KMS-11 (cell line): ENCODE results near the gene DCUN1D5.
"Not testable (repeated sequence)": the region's sequence is repeated elsewhere in the genome, so short reads cannot be mapped to it uniquely, and the experiment has no call there.

Experiments
- H2AFZ ChIP-seq: fragments of 200-600 bp; sonication (generic); 2 replicates; pipeline ENCODE4 v1.6.1; 2016; ENCODE audit warnings: antibody characterized with exemption, mixed run types, low read depth
- H3K27ac ChIP-seq: fragments of 200-600 bp; sonication (generic); 2 replicates; pipeline ENCODE4 v1.6.1; 2016; ENCODE audit warnings: mild to moderate bottlenecking, mixed run types
- H3K27me3 ChIP-seq: fragments of 200-600 bp; sonication (generic); 2 replicates; pipeline ENCODE4 v1.6.1; 2017; ENCODE audit warnings: mild to moderate bottlenecking, low read depth, mixed run types, moderate library complexity; ENCODE audit not compliant: insufficient read depth
- H3K36me3 ChIP-seq: fragments of 200-600 bp; sonication (generic); 2 replicates; pipeline ENCODE4 v1.6.1; 2017; ENCODE audit warnings: mild to moderate bottlenecking, mixed run types; ENCODE audit not compliant: insufficient read depth
- H3K4me1 ChIP-seq: fragments of 200-600 bp; sonication (generic); 2 replicates; pipeline ENCODE4 v1.6.1; 2016; ENCODE audit warnings: mild to moderate bottlenecking, low read depth, mixed run types; ENCODE audit not compliant: poor library complexity, severe bottlenecking
- H3K4me2 ChIP-seq: fragments of 200-600 bp; sonication (generic); 2 replicates; pipeline ENCODE4 v1.7.0; 2016; ENCODE audit warnings: mild to moderate bottlenecking, mixed run types
- H3K4me3 ChIP-seq: fragments of 200-600 bp; sonication (generic); IDR thresholded peaks from 2 replicates; pipeline ENCODE4 v1.6.1; 2017; ENCODE audit warnings: low read depth, low read length, mixed read lengths; ENCODE audit not compliant: insufficient read depth
- H3K79me2 ChIP-seq: fragments of 200-600 bp; sonication (generic); 2 replicates; pipeline ENCODE4 v1.6.1; 2016; ENCODE audit warnings: low read depth, mixed run types; ENCODE audit not compliant: insufficient read depth
- H3K9ac ChIP-seq: fragments of 200-600 bp; sonication (generic); 2 replicates; pipeline ENCODE4 v1.6.1; 2016; ENCODE audit warnings: mild to moderate bottlenecking, mixed run types
- H4K20me1 ChIP-seq: fragments of 200-600 bp; sonication (generic); 2 replicates; pipeline ENCODE4 v1.6.1; 2016; ENCODE audit warnings: mild to moderate bottlenecking, mixed run types; ENCODE audit not compliant: insufficient read depth
- TF ChIP-seq, protein P1 (sequence below): fragments of 200-600 bp; sonication (generic); conservative IDR thresholded peaks from 2 replicates; pipeline ENCODE4 v1.6.1; 2017; ENCODE audit warnings: low read depth, mild to moderate bottlenecking, antibody characterized with exemption, low read length, moderate library complexity, mixed read lengths

The DCUN1D5 gene

DNA sequence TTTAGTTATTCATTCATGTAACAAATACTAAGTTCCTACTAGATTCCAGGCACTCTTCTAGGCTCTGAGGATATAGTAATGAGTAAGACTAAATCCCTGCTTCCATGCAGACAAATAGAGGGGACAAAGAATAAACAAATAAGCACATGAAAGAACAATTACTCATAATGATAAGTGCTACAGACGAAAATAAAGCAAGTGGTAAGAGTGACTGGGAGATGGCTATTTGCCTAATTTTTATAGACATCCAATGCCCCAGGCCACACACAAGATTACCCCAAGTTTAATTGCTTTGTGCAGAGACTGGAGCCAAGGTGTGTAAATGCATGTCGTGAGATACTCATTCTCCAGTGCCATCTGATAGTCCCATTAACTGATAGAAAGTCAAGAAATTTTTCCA is 62.6 kb downstream of the DCUN1D5 start:
- TF ChIP-seq, protein P1, sequence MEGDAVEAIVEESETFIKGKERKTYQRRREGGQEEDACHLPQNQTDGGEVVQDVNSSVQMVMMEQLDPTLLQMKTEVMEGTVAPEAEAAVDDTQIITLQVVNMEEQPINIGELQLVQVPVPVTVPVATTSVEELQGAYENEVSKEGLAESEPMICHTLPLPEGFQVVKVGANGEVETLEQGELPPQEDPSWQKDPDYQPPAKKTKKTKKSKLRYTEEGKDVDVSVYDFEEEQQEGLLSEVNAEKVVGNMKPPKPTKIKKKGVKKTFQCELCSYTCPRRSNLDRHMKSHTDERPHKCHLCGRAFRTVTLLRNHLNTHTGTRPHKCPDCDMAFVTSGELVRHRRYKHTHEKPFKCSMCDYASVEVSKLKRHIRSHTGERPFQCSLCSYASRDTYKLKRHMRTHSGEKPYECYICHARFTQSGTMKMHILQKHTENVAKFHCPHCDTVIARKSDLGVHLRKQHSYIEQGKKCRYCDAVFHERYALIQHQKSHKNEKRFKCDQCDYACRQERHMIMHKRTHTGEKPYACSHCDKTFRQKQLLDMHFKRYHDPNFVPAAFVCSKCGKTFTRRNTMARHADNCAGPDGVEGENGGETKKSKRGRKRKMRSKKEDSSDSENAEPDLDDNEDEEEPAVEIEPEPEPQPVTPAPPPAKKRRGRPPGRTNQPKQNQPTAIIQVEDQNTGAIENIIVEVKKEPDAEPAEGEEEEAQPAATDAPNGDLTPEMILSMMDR: no peak
- H3K79me2 ChIP-seq: no peaks in the 10 kb centered on the region
- no peak overlapping the region for H3K4me3 ChIP-seq
- H4K20me1 ChIP-seq: no peaks in the 10 kb centered on the region
- H3K27me3 ChIP-seq: no peaks in the 10 kb centered on the region
- no peaks in the 10 kb centered on the region for H3K36me3 ChIP-seq
- H3K9ac ChIP-seq: no peak overlapping the region
- H3K4me1 ChIP-seq: peaks cover 9% of the 10 kb centered on the region
- no peak overlapping the region for H3K27ac ChIP-seq
- no peak overlapping the region for H2AFZ ChIP-seq
- H3K4me2 ChIP-seq: no peak overlapping the region

DNA sequence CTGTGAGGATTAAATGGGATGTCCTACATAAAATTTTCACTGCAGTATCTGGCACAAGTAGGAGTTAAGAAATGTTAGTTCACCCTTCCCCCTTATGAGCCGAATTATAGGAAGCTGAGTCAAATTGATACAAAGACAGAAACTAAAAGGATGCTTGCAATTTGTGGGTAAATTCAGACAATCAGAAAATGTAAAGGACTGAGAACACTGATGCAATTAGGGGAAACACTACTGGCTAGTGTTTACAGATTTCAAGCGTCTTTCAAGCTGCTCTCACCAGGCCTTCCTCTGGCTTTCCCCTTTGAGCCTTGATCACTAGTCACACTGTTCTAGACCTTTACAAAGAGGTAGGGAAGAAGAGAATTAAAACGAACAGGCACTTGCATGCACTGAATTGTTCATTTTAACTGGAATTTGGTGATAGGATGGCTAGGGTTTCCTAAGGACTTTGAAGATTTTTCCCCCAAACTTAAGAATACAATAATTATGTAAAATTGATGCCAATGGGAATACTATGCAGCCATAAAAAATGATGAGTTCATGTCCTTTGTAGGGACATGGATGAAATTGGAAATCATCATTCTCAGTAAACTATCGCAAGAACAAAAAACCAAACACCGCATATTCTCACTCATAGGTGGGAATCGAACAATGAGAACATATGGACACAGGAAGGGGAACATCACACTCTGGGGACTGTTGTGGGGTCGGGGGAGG is 63.5 kb downstream of the DCUN1D5 start:
- H3K4me2 ChIP-seq: 0 out of 2 replicates have a peak overlapping the region, but pooled peaks have one; percentile 13
- not testable (repeated sequence) for H3K36me3 ChIP-seq, H3K79me2 ChIP-seq, H4K20me1 ChIP-seq, H3K4me1 ChIP-seq, H3K9ac ChIP-seq, H3K4me3 ChIP-seq, H3K27me3 ChIP-seq, H3K27ac ChIP-seq, H2AFZ ChIP-seq

DNA sequence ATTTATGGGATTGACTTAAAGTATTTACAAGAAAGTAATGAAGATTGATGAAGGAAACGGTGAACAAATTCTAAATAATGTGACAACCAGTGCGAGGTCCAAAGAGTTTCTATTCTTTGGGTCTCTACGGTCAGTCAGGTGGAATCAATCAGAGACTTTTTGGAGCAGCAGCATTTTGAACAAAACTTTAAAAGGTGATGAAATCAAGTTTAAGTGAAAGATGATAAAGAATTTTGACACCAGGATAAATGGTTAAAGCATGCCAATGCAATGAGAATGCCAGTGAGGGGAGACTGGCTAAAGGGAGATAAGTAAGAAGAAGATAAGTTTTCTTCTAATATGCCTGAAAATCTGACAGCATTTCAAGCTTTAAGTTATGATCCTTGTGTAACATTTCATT is 67.9 kb downstream of the DCUN1D5 start:
- no peaks in the 10 kb centered on the region for H4K20me1 ChIP-seq
- no peak overlapping the region for H3K4me3 ChIP-seq
- no peak overlapping the region for H3K27ac ChIP-seq
- H3K9ac ChIP-seq: no peak overlapping the region
- no peaks in the 10 kb centered on the region for H3K79me2 ChIP-seq
- TF ChIP-seq, protein P1: no peak
- H2AFZ ChIP-seq: no peak overlapping the region
- no peaks in the 10 kb centered on the region for H3K27me3 ChIP-seq
- no peak overlapping the region for H3K4me2 ChIP-seq
- H3K36me3 ChIP-seq: no peaks in the 10 kb centered on the region
- H3K4me1 ChIP-seq: peaks cover 9% of the 10 kb centered on the region

DNA sequence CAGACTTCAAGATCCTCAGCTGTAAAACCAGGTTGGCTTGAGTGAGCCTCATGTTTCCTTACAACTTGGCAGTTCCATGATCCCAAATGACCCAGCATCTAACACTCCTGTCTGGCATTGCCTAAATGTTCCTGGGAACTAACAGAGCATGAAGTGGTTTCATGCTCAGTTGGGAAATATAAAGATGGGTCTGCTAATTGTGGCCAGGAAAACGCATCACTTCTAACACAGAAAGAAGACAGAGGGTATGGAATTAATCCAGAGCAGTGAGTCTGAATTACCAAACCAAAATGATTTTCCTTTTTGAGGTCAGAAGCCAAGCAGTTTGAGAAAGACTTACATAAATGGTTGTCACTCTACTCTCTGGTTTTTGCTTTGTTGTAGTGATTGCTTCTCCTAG is 75.9 kb downstream of the DCUN1D5 start:
- Histone ChIP-seq H4K20me1 (no peaks in the 10 kb centered on the region), H2AFZ (no peak overlapping the region), H3K4me3 (no peak overlapping the region), H3K79me2 (no peaks in the 10 kb centered on the region), H3K27me3 (no peaks in the 10 kb centered on the region), H3K36me3 (no peaks in the 10 kb centered on the region), H3K4me1 (no peaks in the 10 kb centered on the region), H3K9ac (no peak overlapping the region), H3K27ac (no peak overlapping the region), H3K4me2 (no peak overlapping the region)
- TF ChIP-seq, protein P1: no peak

DNA sequence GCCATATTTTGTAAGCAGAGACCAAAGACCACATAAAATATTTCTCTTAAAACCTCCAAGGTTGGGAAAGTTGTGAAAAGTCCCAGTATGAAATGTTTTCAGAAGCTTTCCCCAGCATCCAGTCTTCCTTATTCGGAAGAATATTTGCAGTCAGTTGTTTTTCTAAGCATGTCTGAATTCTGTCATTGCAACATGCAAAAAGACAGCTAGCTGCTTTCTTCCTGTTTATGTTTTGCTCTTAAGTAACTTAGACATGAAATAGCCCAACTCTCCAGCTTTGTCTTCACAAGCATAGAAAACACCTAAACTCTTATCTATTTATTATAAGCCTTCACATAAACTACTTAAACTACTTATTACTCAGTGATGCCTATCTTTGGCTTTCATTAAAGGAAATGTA is 78.5 kb downstream of the DCUN1D5 start:
- Histone ChIP-seq H3K27ac (no peak overlapping the region), H3K4me3 (no peak overlapping the region), H3K79me2 (no peaks in the 10 kb centered on the region), H3K4me1 (no peaks in the 10 kb centered on the region), H3K9ac (no peak overlapping the region), H3K27me3 (no peaks in the 10 kb centered on the region), H3K4me2 (no peak overlapping the region), H2AFZ (no peak overlapping the region), H4K20me1 (no peaks in the 10 kb centered on the region), H3K36me3 (no peaks in the 10 kb centered on the region)
- TF ChIP-seq, protein P1: no peak
